GM10847 (cell line): Measurements from ENCODE around the gene STPG4.

Experiments used
- POLR2A ChIP-seq: IDR thresholded peaks from 2 replicates; pipeline ENCODE4 v1.6.1; 2011; ENCODE audit not compliant: insufficient read length; ENCODE audit errors: extremely low read depth

STPG4 gene

GRCh38 chr2:47083005-47083404, 72.1 kb downstream of the STPG4 start:
- TF ChIP-seq POLR2A, result no peak

GRCh38 chr2:47080888-47081301, 74.2 kb downstream of the STPG4 start:
- no peak for TF ChIP-seq POLR2A

- no peak for TF ChIP-seq POLR2A
Measured at GRCh38 chr2:47079515-47080412, 75.3 kb downstream of the STPG4 start.

- TF ChIP-seq POLR2A, result no peak
Measured at GRCh38 chr2:47078541-47079482, 76.3 kb downstream of the STPG4 start.

GRCh38 chr2:47077442-47078117, 77.5 kb downstream of the STPG4 start:
- no peak for TF ChIP-seq POLR2A

GRCh38 chr2:47076586-47077441, 78.3 kb downstream of the STPG4 start:
- no peak for TF ChIP-seq POLR2A

- TF ChIP-seq POLR2A, result no peak
Measured at GRCh38 chr2:47076126-47076506, 79.0 kb downstream of the STPG4 start.

- TF ChIP-seq POLR2A, result no peak
Measured at GRCh38 chr2:47075361-47076125, 79.6 kb downstream of the STPG4 start.

GRCh38 chr2:47074691-47075090, 80.4 kb downstream of the STPG4 start:
- TF ChIP-seq POLR2A, result no peak

GRCh38 chr2:47073641-47074040, 81.5 kb downstream of the STPG4 start:
- TF ChIP-seq POLR2A, result no peak

GRCh38 chr2:47073217-47073616, 81.9 kb downstream of the STPG4 start:
- TF ChIP-seq POLR2A, result no peak

GRCh38 chr2:47072728-47073191, 82.3 kb downstream of the STPG4 start:
- TF ChIP-seq POLR2A, result no peak

- TF ChIP-seq POLR2A, result no peak
Measured at GRCh38 chr2:47072018-47072691, 83.0 kb downstream of the STPG4 start.
